Natural killer cell (primary cell): ENCODE measurements around the gene NIF3L1. TPM values are rescaled to one million over a fixed set of nuclear protein-coding genes. Genes with fewer than 3 reads are reported as not detected.

ENCODE experiments used
- ATAC-seq, 3 donors: fragments of 150-1000 bp in 2 of 3; fragments of 200-7000 bp in 1 of 3; cut with Tn5 transposase; 1 replicate in 1 of 3; 2 replicates in 2 of 3; pipeline ENCODE4 v1.10.0; 2021; ENCODE audit warnings: mild to moderate bottlenecking in 2 of 3, moderate library complexity in 2 of 3
- DNase-seq, 2 donors: peaks; one replicate each; pipeline versions ENCODE4 v3.0.0 to v3.0.0-alpha.2; 2013 to 2021; ENCODE audit warnings: mixed read lengths in 1 of 2
- H3K27ac ChIP-seq: one replicate; pipeline ENCODE4 v1.5.1; 2013; ENCODE audit warnings: mild to moderate bottlenecking, low read length
- H3K27me3 ChIP-seq: one replicate; pipeline ENCODE4 v1.6.1; 2013; ENCODE audit warnings: low read length; ENCODE audit not compliant: control insufficient read depth, insufficient read depth
- H3K36me3 ChIP-seq: one replicate; pipeline ENCODE4 v1.6.1; 2013; ENCODE audit warnings: low read length; ENCODE audit not compliant: control insufficient read depth, insufficient read depth
- H3K4me1 ChIP-seq: one replicate; pipeline ENCODE4 v1.6.1; 2013; ENCODE audit warnings: low read length; ENCODE audit not compliant: control insufficient read depth, insufficient read depth
- H3K4me3 ChIP-seq: one replicate; pipeline ENCODE4 v1.5.1; 2013; ENCODE audit warnings: low read length
- H3K9me3 ChIP-seq: one replicate; pipeline ENCODE4 v1.6.1; 2013; ENCODE audit warnings: low read length; ENCODE audit not compliant: control insufficient read depth, insufficient read depth
- H3K27ac Mint-ChIP-seq, 2 donors: one replicate each; pipeline ENCODE4 v1.8.0; 2022; ENCODE audit warnings: mild to moderate bottlenecking in 2 of 2, mixed read lengths in 2 of 2, moderate library complexity in 1 of 2
- H3K27me3 Mint-ChIP-seq, 2 donors: one replicate each; pipeline ENCODE4 v1.8.0; 2022; ENCODE audit warnings: low read depth in 2 of 2, mixed read lengths in 2 of 2
- H3K36me3 Mint-ChIP-seq: one replicate; pipeline ENCODE4 v1.8.0; 2022; ENCODE audit warnings: mixed read lengths
- H3K4me1 Mint-ChIP-seq, 2 donors: one replicate each; pipeline ENCODE4 v1.8.0; 2022; ENCODE audit warnings: mixed read lengths in 2 of 2
- H3K4me3 Mint-ChIP-seq: one replicate; pipeline ENCODE4 v1.8.0; 2022; ENCODE audit warnings: mild to moderate bottlenecking, moderate library complexity, mixed read lengths
- H3K9me3 Mint-ChIP-seq, 2 donors: one replicate each; pipeline ENCODE4 v1.8.0; 2022; ENCODE audit warnings: mixed read lengths in 2 of 2
- WGBS: methylation state at CpG from one replicate; pipeline ENCODE4 v1.1.7; 2013; ENCODE audit warnings: missing lambda C conversion rate; ENCODE audit not compliant: insufficient coverage; 5-methylcytosine and 5-hydroxymethylcytosine counted together
- intact Hi-C: fragments of 100-400 bp; cut with micrococcal nuclease; formaldehyde crosslinking; loops from one replicate; pipeline ENCODE4 v1.14.2; 2022
- total RNA-seq, 4 donors: library from RNA; stranded (reverse); fragments of 120-200 nt in 1 of 4; gene quantifications; one replicate each; pipeline versions ENCODE4 v1.2.3 to v1.2.4, GENCODE V29; 2013 to 2022
- TF ChIP-seq, protein P1 (sequence below): fragments of 200-600 bp; IDR thresholded peaks from one replicate; pipeline ENCODE4 v1.8.0; 2022; ENCODE audit warnings: antibody characterized with exemption

The NIF3L1 gene
- total RNA-seq, 3 donors from 2014 or later (not counting 1 experiment from before 2014, with no cell fraction given): 8.8 to 13.3 (median 9.6) TPM

DNA sequence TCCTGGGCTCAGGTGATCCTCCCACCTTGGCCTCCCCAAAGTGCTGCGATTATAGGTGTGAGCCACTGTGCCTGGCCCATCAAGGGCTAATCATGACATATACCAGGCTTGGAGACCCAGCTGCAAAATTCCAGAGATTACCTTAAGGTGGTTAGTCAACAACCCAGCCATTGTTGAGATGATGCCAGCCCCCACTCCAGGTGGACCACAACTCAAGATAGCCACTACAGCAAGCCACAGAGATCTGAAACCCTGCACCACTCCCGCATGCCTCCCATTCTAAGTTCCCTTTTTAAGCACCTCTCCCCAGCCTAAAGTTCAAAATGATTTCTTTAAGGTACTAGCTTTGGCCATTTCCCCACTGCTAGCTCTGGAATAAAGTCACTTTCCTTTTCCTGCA is 20.2 kb upstream of the NIF3L1 start:
- Mint-ChIP-seq H3K36me3 (peaks cover 2% of the 10 kb centered on the region), H3K9me3 (no peaks in the 10 kb centered on the region), H3K4me1 (peaks cover 11 to 26% of the 10 kb centered on the region in 2 donors), H3K27me3 (no peaks in the 10 kb centered on the region), H3K4me3 (no peak overlapping the region), H3K27ac (peak overlapping the region in 1 of 2 donors; percentile 50)
- Histone ChIP-seq H3K27me3 (no peaks in the 10 kb centered on the region), H3K4me1 (peaks cover 17% of the 10 kb centered on the region), H3K4me3 (no peak overlapping the region), H3K27ac (no peak overlapping the region), H3K9me3 (no peaks in the 10 kb centered on the region), H3K36me3 (peaks cover 23% of the 10 kb centered on the region)
- TF ChIP-seq, protein P1, sequence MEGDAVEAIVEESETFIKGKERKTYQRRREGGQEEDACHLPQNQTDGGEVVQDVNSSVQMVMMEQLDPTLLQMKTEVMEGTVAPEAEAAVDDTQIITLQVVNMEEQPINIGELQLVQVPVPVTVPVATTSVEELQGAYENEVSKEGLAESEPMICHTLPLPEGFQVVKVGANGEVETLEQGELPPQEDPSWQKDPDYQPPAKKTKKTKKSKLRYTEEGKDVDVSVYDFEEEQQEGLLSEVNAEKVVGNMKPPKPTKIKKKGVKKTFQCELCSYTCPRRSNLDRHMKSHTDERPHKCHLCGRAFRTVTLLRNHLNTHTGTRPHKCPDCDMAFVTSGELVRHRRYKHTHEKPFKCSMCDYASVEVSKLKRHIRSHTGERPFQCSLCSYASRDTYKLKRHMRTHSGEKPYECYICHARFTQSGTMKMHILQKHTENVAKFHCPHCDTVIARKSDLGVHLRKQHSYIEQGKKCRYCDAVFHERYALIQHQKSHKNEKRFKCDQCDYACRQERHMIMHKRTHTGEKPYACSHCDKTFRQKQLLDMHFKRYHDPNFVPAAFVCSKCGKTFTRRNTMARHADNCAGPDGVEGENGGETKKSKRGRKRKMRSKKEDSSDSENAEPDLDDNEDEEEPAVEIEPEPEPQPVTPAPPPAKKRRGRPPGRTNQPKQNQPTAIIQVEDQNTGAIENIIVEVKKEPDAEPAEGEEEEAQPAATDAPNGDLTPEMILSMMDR: no peak
- 88% methylated on average over 2 of the region's 2 CpGs for WGBS
- intact Hi-C loops: no loop called here
- ATAC-seq (no peak), DNase-seq (no peak)

DNA sequence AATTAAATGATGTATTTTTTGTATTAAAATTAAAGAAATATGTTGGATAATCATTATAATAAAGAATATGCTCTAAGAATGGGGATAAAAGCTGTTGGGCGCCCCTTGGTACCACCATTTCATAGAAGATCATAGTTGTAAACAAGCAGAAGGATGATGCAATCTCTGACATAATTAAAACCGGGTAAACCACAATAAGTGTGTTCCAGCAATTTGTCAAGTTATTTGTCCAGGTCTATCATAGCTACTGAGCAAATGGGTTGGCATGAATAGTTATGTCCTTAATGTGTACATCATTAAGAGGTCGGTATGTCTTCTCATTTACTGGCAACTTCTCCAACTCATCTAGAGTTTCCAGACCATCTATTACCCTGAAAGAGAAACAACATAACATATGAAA is 18.0 kb upstream of the NIF3L1 start:
- Mint-ChIP-seq H3K27me3 (no peaks in the 10 kb centered on the region), H3K4me3 (no peak overlapping the region), H3K4me1 (peaks cover 0 to 12% of the 10 kb centered on the region in 2 donors), H3K36me3 (no peaks in the 10 kb centered on the region), H3K9me3 (no peaks in the 10 kb centered on the region), H3K27ac (no peak overlapping the region)
- TF ChIP-seq, protein P1: no peak
- H3K9me3 ChIP-seq: no peaks in the 10 kb centered on the region
- intact Hi-C loops: no loop called here
- H3K36me3 ChIP-seq: peaks cover 38% of the 10 kb centered on the region
- H3K27me3 ChIP-seq: no peaks in the 10 kb centered on the region
- no peak for ATAC-seq
- H3K4me3 ChIP-seq: no peak overlapping the region
- peaks cover 8% of the 10 kb centered on the region for H3K4me1 ChIP-seq
- WGBS: 77% methylated on average over 2 of the region's 3 CpGs
- H3K27ac ChIP-seq: no peak overlapping the region
- no peak for DNase-seq

DNA sequence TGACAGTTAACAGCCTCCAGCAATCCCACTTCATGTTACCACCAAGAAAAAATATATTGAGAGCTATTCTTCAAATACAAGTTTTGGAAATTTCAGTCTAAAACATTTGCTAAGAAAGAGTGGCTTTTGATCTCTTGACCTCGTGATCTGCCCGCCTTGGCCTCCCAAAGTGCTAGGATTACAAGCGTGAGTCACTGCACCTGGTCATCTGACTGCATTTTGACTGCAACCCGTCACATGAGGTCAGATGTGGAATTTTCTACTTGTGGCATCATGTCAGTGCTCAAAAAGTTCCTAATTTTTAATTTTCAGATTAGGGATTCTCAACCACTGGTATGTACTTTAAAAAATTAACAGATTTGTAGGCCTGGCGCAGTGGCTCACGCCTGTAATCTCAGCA is 15.6 kb upstream of the NIF3L1 start:
- no peaks in the 10 kb centered on the region for H3K27me3 ChIP-seq
- H3K9me3 ChIP-seq: no peaks in the 10 kb centered on the region
- TF ChIP-seq, protein P1: no peak
- no peak overlapping the region for H3K4me3 ChIP-seq
- DNase-seq (no peak), ATAC-seq (no peak)
- H3K4me1 ChIP-seq: peaks cover 8% of the 10 kb centered on the region
- H3K4me1 Mint-ChIP-seq: peaks cover 0 to 5% of the 10 kb centered on the region in 2 donors
- no peaks in the 10 kb centered on the region for H3K36me3 Mint-ChIP-seq
- H3K27ac ChIP-seq: no peak overlapping the region
- no peak overlapping the region for H3K4me3 Mint-ChIP-seq
- H3K36me3 ChIP-seq: peaks cover 51% of the 10 kb centered on the region
- no peaks in the 10 kb centered on the region for H3K27me3 Mint-ChIP-seq
- intact Hi-C loops: no loop called here
- no peaks in the 10 kb centered on the region for H3K9me3 Mint-ChIP-seq
- 99% methylated on average over 6 of the region's 6 CpGs for WGBS
- H3K27ac Mint-ChIP-seq: no peak overlapping the region

DNA sequence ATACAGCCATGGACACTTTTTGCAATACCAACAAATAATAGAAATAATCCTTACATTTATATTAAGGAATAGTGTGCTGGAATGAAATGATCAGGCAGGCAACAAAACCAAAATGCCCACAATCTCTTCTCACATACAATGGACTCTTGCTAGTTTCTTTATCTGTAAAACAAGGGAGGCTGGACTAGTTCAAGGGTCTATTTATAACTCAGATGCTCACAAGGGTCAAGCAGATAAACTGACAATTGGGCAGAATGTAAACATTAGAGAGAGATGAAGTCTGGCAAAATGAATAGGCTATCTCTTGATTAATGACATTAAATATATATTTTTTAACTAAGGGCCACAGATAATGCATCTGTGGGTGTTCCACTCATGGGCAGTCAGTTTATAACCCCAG is 11.7 kb upstream of the NIF3L1 start:
- Mint-ChIP-seq H3K9me3 (no peaks in the 10 kb centered on the region), H3K4me3 (no peak overlapping the region), H3K27me3 (no peaks in the 10 kb centered on the region), H3K27ac (no peak overlapping the region), H3K36me3 (no peaks in the 10 kb centered on the region), H3K4me1 (no peaks in the 10 kb centered on the region)
- TF ChIP-seq, protein P1: no peak
- ATAC-seq (no peak), DNase-seq (no peak)
- Histone ChIP-seq H3K27me3 (no peaks in the 10 kb centered on the region), H3K4me3 (no peak overlapping the region), H3K9me3 (no peaks in the 10 kb centered on the region), H3K36me3 (peaks cover 67% of the 10 kb centered on the region), H3K27ac (no peak overlapping the region), H3K4me1 (no peaks in the 10 kb centered on the region)
- intact Hi-C loops: no loop called here
